GM12878 (cell line): ENCODE measurements around the gene RNPS1. TPM values are rescaled to one million over a fixed set of nuclear protein-coding genes. Genes with fewer than 3 reads are reported as not detected.

Source experiments
- ATAC-seq: fragments of 200-7000 bp; cut with Tn5 transposase; 3 replicates; pipeline ENCODE4 v1.9.1; 2020; ENCODE audit warnings: mild to moderate bottlenecking, moderate library complexity
- BruUV-seq: library from RNA; stranded (reverse); fragments of 400-500 nt; replicated peaks from 2 replicates; lab custom pipeline; 2021; lab: Mats Ljungman, UMichigan
- CTCF ChIA-PET: fragments of 300-600 bp; sonication (Branson Sonifier 250); formaldehyde crosslinking; extraction: SDS; loops from one replicate; lab custom pipeline; 2021; ENCODE audit warnings: inconsistent platforms; lab: Yijun Ruan, JAX
- POLR2A ChIA-PET: fragments of 350-600 bp; formaldehyde crosslinking; extraction: SDS; loops from one replicate; lab custom pipeline; 2021; ENCODE audit warnings: inconsistent platforms; lab: Charles Lee
- RAD21 ChIA-PET: fragments of 300-600 bp; sonication (Branson Sonifier 250); formaldehyde crosslinking; loops from one replicate; lab custom pipeline; 2023; ENCODE audit warnings: antibody characterized with exemption; ENCODE audit not compliant: unreplicated experiment; lab: Charles Lee
- SMC1A ChIA-PET: fragments of 300-600 bp; sonication (Branson Sonifier 250); formaldehyde crosslinking; loops from one replicate; lab custom pipeline; 2023; ENCODE audit not compliant: unreplicated experiment, uncharacterized antibody; lab: Charles Lee
- DNase-seq: peaks from one replicate; pipeline ENCODE4 v3.0.0-alpha.2; 2011; ENCODE audit warnings: low read depth, low spot score
- FAIRE-seq: peaks from 3 replicates; lab custom pipeline; 2011; peaks lifted over from hg19 to GRCh38; lab: Jason Lieb, UNC
- H2AFZ ChIP-seq: 2 replicates; pipeline ENCODE4 v1.6.0; 2011; ENCODE audit warnings: low read depth, low read length, control low read depth; ENCODE audit not compliant: control insufficient read depth
- H3K27ac ChIP-seq: 2 replicates; pipeline ENCODE4 v1.5.1; 2011; ENCODE audit warnings: control low read depth; ENCODE audit not compliant: control insufficient read depth, insufficient read depth
- H3K27me3 ChIP-seq, 2 experiments: replicated peaks in 1 of 2; 2 replicates each; pipeline versions ENCODE4 v1.6.0 to v1.6.1; 2011; ENCODE audit warnings: low read length in 1 of 2; ENCODE audit not compliant: control insufficient read depth in 2 of 2, insufficient read depth in 2 of 2
- H3K36me3 ChIP-seq, 2 experiments: 2 replicates each; pipeline ENCODE4 v1.5.1; 2011; ENCODE audit warnings: low read length in 1 of 2; ENCODE audit not compliant: control insufficient read depth in 2 of 2, insufficient read depth in 2 of 2
- H3K4me1 ChIP-seq: 2 replicates; pipeline ENCODE4 v1.6.1; 2011; ENCODE audit warnings: mild to moderate bottlenecking, low read length, moderate library complexity, mixed read lengths; ENCODE audit not compliant: control insufficient read depth, insufficient read depth
- H3K4me2 ChIP-seq: 2 replicates; pipeline ENCODE4 v1.6.0; 2011; ENCODE audit warnings: control low read depth; ENCODE audit not compliant: control insufficient read depth, insufficient read depth
- H3K4me3 ChIP-seq: fragments of 200-600 bp; sonication (generic); 2 replicates; pipeline ENCODE4 v1.5.1; 2016
- H3K79me2 ChIP-seq: 2 replicates; pipeline ENCODE4 v1.6.0; 2011; ENCODE audit warnings: low read length; ENCODE audit not compliant: control insufficient read depth, insufficient read depth
- H3K9ac ChIP-seq: 2 replicates; pipeline ENCODE4 v1.8.0; 2011; ENCODE audit warnings: low read length, control low read depth, mixed read lengths; ENCODE audit not compliant: control insufficient read depth, insufficient read depth
- H3K9me3 ChIP-seq: replicated peaks from 3 replicates; pipeline ENCODE4 v1.5.1; 2011; ENCODE audit warnings: mild to moderate bottlenecking, low read length; ENCODE audit not compliant: control insufficient read depth, insufficient read depth
- H4K20me1 ChIP-seq: 2 replicates; pipeline ENCODE4 v1.6.0; 2011; ENCODE audit not compliant: control insufficient read depth, insufficient read depth
- CEBPB ChIP-seq, 2 experiments: fragments of 150-350 bp in 1 of 2; IDR thresholded peaks; 2 replicates each; pipeline ENCODE4 v1.6.1; 2012 to 2014; ENCODE audit warnings: low read depth in 2 of 2, low read length in 2 of 2, borderline replicate concordance in 1 of 2, inconsistent platforms in 1 of 2
- CHD1 ChIP-seq: IDR thresholded peaks from 2 replicates; pipeline ENCODE4 v1.6.1; 2012; ENCODE audit warnings: low read depth, low read length, improper control_type of control experiment
- CHD2 ChIP-seq: IDR thresholded peaks from 2 replicates; pipeline ENCODE4 v1.6.1; 2011; ENCODE audit warnings: low read depth, low read length, improper control_type of control experiment, borderline replicate concordance
- CHD4 ChIP-seq: fragments of 200-600 bp; sonication (generic); IDR thresholded peaks from 2 replicates; pipeline ENCODE4 v1.6.1; 2016; ENCODE audit warnings: mild to moderate bottlenecking
- CREB1 ChIP-seq: IDR thresholded peaks from 2 replicates; pipeline ENCODE4 v1.6.1; 2012; ENCODE audit warnings: low read depth, mild to moderate bottlenecking, inconsistent platforms
- DPF2 ChIP-seq: fragments of 450-650 bp; IDR thresholded peaks from 2 replicates; pipeline ENCODE4 v1.6.1; 2017; ENCODE audit warnings: mild to moderate bottlenecking
- EGR1 ChIP-seq, 2 experiments: IDR thresholded peaks; 1 replicate in 1 of 2; 2 replicates in 1 of 2; pipeline ENCODE4 v1.6.1; 2011 to 2012; ENCODE audit warnings: low read depth in 2 of 2, low read length in 2 of 2, borderline replicate concordance in 1 of 2, mild to moderate bottlenecking in 1 of 2, moderate library complexity in 1 of 2
- HDAC6 ChIP-seq: fragments of 200-600 bp; sonication (generic); IDR thresholded peaks from one replicate; pipeline ENCODE4 v1.8.0; 2017; ENCODE audit warnings: antibody characterized with exemption; ENCODE audit not compliant: unreplicated experiment
- HDGF ChIP-seq: fragments of 450-650 bp; IDR thresholded peaks from 2 replicates; pipeline ENCODE4 v1.6.1; 2016; ENCODE audit warnings: antibody characterized with exemption
- IRF3 ChIP-seq: fragments of 450-650 bp; IDR thresholded peaks from 2 replicates; pipeline ENCODE4 v1.6.1; 2014; ENCODE audit warnings: mild to moderate bottlenecking
- IRF5 ChIP-seq: fragments of 450-650 bp; IDR thresholded peaks from 2 replicates; pipeline ENCODE4 v1.6.1; 2017; ENCODE audit warnings: borderline replicate concordance
- JUNB ChIP-seq: IDR thresholded peaks from 2 replicates; pipeline ENCODE4 v1.6.1; 2016; ENCODE audit warnings: antibody characterized with exemption, mild to moderate bottlenecking
- MXI1 ChIP-seq: fragments of 150-350 bp; IDR thresholded peaks from 2 replicates; pipeline ENCODE4 v1.6.1; 2011; ENCODE audit warnings: low read depth, mild to moderate bottlenecking, inconsistent platforms, low read length, improper control_type of control experiment
- NR2C2 ChIP-seq: IDR thresholded peaks from 2 replicates; pipeline ENCODE4 v1.6.1; 2011; ENCODE audit warnings: borderline replicate concordance, low read depth; ENCODE audit not compliant: control insufficient read depth, insufficient read length
- RCOR1 ChIP-seq: conservative IDR thresholded peaks from 2 replicates; pipeline ENCODE4 v1.6.1; 2012; ENCODE audit warnings: low read depth, low read length, improper control_type of control experiment
- SIN3A ChIP-seq: IDR thresholded peaks from 2 replicates; pipeline ENCODE4 v1.6.1; 2012; ENCODE audit warnings: low read depth, low read length, improper control_type of control experiment
- SREBF1 ChIP-seq: IDR thresholded peaks from 2 replicates; pipeline ENCODE4 v1.6.1; 2012; ENCODE audit warnings: mild to moderate bottlenecking, low read length
- ZBED1 ChIP-seq: IDR thresholded peaks from 2 replicates; pipeline ENCODE4 v1.6.1; 2016; ENCODE audit warnings: borderline replicate concordance
- ZNF622 ChIP-seq: fragments of 450-650 bp; IDR thresholded peaks from 2 replicates; pipeline ENCODE4 v1.6.1; 2017; ENCODE audit warnings: mild to moderate bottlenecking, inconsistent platforms
- WGBS: methylation state at CpG from one replicate; pipeline ENCODE4 v1.1.6; 2016; ENCODE audit warnings: low lambda C conversion rate; ENCODE audit not compliant: insufficient replicate concordance, insufficient coverage; ENCODE audit errors: missing lambda C conversion rate; 5-methylcytosine and 5-hydroxymethylcytosine counted together
- in situ Hi-C: fragments of 300-500 bp; cut with MboI; formaldehyde crosslinking; loops from 9 replicates; pipeline ENCODE4 v1.14.3; 2018; ENCODE audit warnings: mixed read lengths
- intact Hi-C: fragments of 100-400 bp; cut with micrococcal nuclease; formaldehyde crosslinking; loops from one replicate; pipeline ENCODE4 v1.14.2; 2022; ENCODE audit not compliant: unreplicated experiment
- polyA plus RNA-seq, 11 experiments: library from polyadenylated mRNA; depleted of rRNA in 4 of 11; unstranded in 6 of 11; stranded (reverse) in 5 of 11; fragments of >200 nt; fragmentation: Nextera tagmentation in 4 of 11; fragmentation: Illumina TruSeq in 1 of 11; extraction: Ambion mirVana in 4 of 11; extraction: Trizol in 1 of 11; gene quantifications; 1 replicate in 1 of 11; 2 replicates in 10 of 11; pipeline versions ENCODE4 v1.2.1 to v1.2.3, GENCODE V29; 2011 to 2016; ENCODE audit warnings: inconsistent platforms in 2 of 11, missing spikeins in 2 of 11, low read depth in 1 of 11
- total RNA-seq, 4 experiments: library from RNA; depleted of rRNA in 3 of 4; stranded (reverse); fragments of >200 nt in 3 of 4; fragmentation: Illumina TruSeq in 1 of 4; extraction: Trizol in 1 of 4; gene quantifications; 2 replicates each; pipeline versions ENCODE4 v1.2.1 to v1.2.3, GENCODE V29; 2013 to 2021

Gene RNPS1
- total and polyA plus RNA-seq, 10 of the 15 experiments (the other 5 are each of a cell fraction or from before 2014, with no cell fraction given): 38.2 to 359 (median 188) TPM

DNA sequence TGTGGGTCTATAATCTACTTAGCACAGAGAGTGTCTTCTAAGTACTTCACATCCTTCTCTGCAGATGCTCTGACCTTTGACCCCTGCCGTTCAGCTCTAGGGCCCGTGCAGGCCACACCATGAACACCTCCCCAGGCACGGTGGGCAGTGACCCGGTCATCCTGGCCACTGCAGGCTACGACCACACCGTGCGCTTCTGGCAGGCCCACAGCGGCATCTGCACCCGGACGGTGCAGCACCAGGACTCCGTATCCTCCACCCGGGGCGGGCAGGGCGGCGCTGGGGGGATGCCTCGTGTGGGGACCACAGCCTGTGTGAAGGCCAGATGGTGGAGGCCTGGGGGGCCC is 62.0 kb downstream of the RNPS1 start (continued):
- TF ChIP-seq CEBPB (IDR thresholded peaks at IDR 0.05; ENCODE audit: borderline replicate concordance in 1 of 2, low read depth in 2 of 2, low read length in 2 of 2): no peak
- peak; percentile 65 for TF ChIP-seq NR2C2
- TF ChIP-seq SREBF1: no peak
- no peak for TF ChIP-seq EGR1 (IDR thresholded peaks at IDR 0.05; ENCODE audit: borderline replicate concordance in 1 of 2, low read depth in 2 of 2, low read length in 2 of 2)
- TF ChIP-seq RCOR1: no peak
- 0 out of 2 replicates have a peak, but pooled peaks have one; percentile 12 for TF ChIP-seq MXI1
- TF ChIP-seq CHD1: no peak

- POLR2A ChIA-PET: interaction anchor here (0.6 to 1.5 kb wide), 4 partner anchors 9 to 47 kb away, joined by 3 to 5 read pairs (median 4); partner anchors contain the start of genes ECI1 and PGP
- no peaks in the 10 kb centered on the region for H4K20me1 ChIP-seq
- TF ChIP-seq SIN3A: peak; percentile 41; the same call in 1 of the 2 replicates
- TF ChIP-seq IRF3: 0 out of 2 replicates have a peak, but pooled peaks have one; percentile 43
- TF ChIP-seq HDGF: no peak; the same call in 1 of the 2 replicates
- no peak for TF ChIP-seq JUNB
- peak; percentile 39 for TF ChIP-seq DPF2
- no peak; the same call in 1 of the 2 replicates for TF ChIP-seq ZBED1
- TF ChIP-seq IRF5: no peak
- no peak for TF ChIP-seq HDAC6
- no peak for TF ChIP-seq CHD4
- TF ChIP-seq CREB1: peak; percentile 56
- TF ChIP-seq ZNF622: no peak
- 0 out of 2 replicates have a peak, but pooled peaks have one; percentile 33 for TF ChIP-seq CHD2
Measured at GRCh38 chr16:2205104-2205966, 62.6 kb downstream of the RNPS1 start, which contains the start of gene MLST8. MLST8 (plus strand) TSS chr16:2205454; CDS start chr16:2206086, 632 bp downstream.

More at GRCh38 chr16:2205104-2205966, 62.6 kb downstream of the RNPS1 start, which contains the start of gene MLST8:
- under 1% methylated on average over 89 of the region's 93 CpGs for WGBS
- H3K9ac ChIP-seq: peak within 1 kb of the TSS; percentile 78
- intact Hi-C loops: loop anchor here (5.0 kb wide), 1 partner anchor 47 kb away; the partner anchor contains the start of gene ECI1
- H3K79me2 ChIP-seq: peaks cover 20% of the 10 kb centered on the region
- peak within 1 kb of the TSS; percentile 96 for H3K27ac ChIP-seq
- H3K4me2 ChIP-seq: peak within 1 kb of the TSS; percentile 89
- peak within 1 kb of the TSS; percentile 93 for H3K4me3 ChIP-seq
- SMC1A ChIA-PET: no interaction called here
- H2AFZ ChIP-seq: peak within 1 kb of the TSS; percentile 87
- FAIRE-seq (peak; percentile 80), DNase-seq (peak; percentile 45), ATAC-seq (peak; percentile 85)
- H3K27me3 ChIP-seq: no peaks in the 10 kb centered on the region
- in situ Hi-C loops: no loop called here
- no peaks in the 10 kb centered on the region for H3K9me3 ChIP-seq
- no TSS peak for BruUV-seq
- CTCF ChIA-PET: interaction anchor here (0.7 to 1.3 kb wide), 2 partner anchors 9 to 201 kb away, joined by 3 to 6 read pairs; partner anchors contain the start of gene PGP
- H3K36me3 ChIP-seq: peaks cover 8 to 16% of the 10 kb centered on the region in 2 experiments; a peak in 3 of 4 replicates
- H3K4me1 ChIP-seq: peaks cover 6% of the 10 kb centered on the region; the same call in 1 of the 2 replicates
- RAD21 ChIA-PET: interaction anchor here (1.0 to 1.5 kb wide), 2 partner anchors 9 to 46 kb away, joined by 3 read pairs; partner anchors contain the start of genes ECI1 and PGP
